ENCODE data around the gene POLN. TPM values are rescaled to one million over a fixed set of nuclear protein-coding genes. Genes with fewer than 3 reads are reported as not detected.

POLN gene
- total RNA-seq, 4 donors from 2014 or later: 0.70 to 6.6 (median 3.2) TPM

DNA sequence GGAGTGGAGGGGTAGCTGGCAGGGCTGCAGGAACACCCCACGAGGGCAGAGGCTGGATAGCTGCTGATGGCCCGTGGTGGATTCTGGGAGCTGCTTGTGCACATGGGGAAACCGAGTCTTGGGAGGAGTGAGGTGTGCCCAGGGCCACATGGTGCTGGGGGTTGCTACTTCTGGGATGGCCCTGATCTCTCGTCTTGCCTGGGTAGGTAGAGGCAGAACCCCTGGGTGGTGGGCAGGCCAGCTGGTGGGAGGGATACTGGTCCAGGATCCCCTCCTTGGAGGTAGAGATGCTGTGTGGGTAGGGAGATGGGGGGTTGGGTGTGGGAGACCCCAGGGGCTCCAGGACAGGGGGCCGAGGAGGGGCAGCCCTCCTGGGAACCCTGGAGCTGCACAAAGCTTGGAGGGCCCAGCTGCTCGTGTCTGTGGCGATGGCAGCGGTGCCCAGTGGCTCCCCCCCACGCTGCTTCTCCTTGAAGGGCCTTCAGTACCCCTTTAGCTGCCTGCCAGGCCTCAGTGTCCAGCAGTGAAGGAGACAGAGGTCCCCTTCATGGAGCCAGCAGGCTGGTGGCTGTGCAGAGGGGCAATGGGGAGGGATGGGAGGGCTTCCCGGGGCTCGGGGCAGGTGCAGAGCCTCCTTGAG, 179.6 kb downstream of the POLN start:
- TF ChIP-seq, protein P1, sequence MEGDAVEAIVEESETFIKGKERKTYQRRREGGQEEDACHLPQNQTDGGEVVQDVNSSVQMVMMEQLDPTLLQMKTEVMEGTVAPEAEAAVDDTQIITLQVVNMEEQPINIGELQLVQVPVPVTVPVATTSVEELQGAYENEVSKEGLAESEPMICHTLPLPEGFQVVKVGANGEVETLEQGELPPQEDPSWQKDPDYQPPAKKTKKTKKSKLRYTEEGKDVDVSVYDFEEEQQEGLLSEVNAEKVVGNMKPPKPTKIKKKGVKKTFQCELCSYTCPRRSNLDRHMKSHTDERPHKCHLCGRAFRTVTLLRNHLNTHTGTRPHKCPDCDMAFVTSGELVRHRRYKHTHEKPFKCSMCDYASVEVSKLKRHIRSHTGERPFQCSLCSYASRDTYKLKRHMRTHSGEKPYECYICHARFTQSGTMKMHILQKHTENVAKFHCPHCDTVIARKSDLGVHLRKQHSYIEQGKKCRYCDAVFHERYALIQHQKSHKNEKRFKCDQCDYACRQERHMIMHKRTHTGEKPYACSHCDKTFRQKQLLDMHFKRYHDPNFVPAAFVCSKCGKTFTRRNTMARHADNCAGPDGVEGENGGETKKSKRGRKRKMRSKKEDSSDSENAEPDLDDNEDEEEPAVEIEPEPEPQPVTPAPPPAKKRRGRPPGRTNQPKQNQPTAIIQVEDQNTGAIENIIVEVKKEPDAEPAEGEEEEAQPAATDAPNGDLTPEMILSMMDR (IDR thresholded peaks at IDR 0.05): no peak
- no peak for TF ChIP-seq POLR2A (IDR thresholded peaks at IDR 0.05)
- H3K4me3 ChIP-seq: no peak overlapping the region
- H3K36me3 ChIP-seq: no peaks in the 10 kb centered on the region
- no peak for DNase-seq
- H3K4me1 ChIP-seq: peaks cover 0 to 21% (median 9%) of the 10 kb centered on the region in 4 donors
- H3K9me3 ChIP-seq: no peaks in the 10 kb centered on the region
- no peak overlapping the region for H3K27ac ChIP-seq
- H3K27me3 ChIP-seq: peaks cover 0 to 26% of the 10 kb centered on the region in 2 donors

DNA sequence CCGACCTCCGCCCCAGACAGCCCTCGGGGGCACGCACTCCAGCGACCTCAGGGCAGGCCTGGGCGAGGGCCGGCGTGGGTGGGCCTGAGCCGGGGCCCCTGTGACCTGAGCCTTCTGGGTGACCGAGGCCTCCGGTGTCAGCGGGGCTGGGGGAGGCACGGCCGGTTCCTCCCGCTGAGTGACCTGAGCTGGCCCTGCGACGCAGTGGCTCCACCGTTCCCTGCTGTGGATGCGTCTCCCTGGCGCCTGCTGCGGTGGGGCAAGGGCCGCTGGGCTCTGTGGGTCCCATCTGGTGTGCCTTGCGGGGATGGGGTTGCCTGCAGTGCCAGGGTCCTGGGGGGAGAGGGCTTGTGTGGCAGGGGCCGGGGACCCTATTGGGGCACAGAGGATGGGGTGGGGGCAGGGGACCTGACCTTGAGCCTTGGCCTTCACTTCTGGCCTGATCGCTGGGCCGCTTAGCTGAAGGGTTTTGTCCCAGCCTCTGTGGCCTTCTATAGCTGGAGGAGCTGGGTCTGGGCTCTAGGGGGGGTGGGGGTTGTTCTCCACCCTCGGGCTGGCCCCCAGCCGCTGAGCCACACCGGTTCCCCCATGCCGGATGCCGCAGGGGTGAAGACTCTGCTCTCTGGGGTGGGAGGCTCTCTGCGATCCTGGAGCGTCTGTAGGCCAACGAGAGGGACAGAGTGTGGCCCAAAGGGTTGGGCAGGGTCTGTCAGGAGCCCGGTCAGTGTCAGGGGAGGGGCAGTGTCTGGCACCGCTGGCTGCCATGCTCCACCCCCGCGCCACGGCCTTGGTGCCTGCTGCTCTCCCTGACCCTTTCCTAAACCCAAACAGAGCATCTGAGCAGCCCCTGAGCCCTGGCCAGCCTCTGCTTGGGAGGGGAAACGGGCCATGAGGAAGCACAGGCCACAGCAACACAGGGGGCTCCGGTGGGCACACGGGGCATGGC, 180.5 kb downstream of the POLN start:
- Histone ChIP-seq H3K9me3 (no peaks in the 10 kb centered on the region), H3K4me3 (no peak overlapping the region), H3K4me1 (peaks cover 0 to 21% (median 9%) of the 10 kb centered on the region in 4 donors), H3K36me3 (no peaks in the 10 kb centered on the region), H3K27me3 (peaks cover 0 to 26% of the 10 kb centered on the region in 2 donors), H3K27ac (no peak overlapping the region)
- no peak for TF ChIP-seq POLR2A (IDR thresholded peaks at IDR 0.05)
- TF ChIP-seq, protein P1 (IDR thresholded peaks at IDR 0.05): no peak
- DNase-seq: no peak

DNA sequence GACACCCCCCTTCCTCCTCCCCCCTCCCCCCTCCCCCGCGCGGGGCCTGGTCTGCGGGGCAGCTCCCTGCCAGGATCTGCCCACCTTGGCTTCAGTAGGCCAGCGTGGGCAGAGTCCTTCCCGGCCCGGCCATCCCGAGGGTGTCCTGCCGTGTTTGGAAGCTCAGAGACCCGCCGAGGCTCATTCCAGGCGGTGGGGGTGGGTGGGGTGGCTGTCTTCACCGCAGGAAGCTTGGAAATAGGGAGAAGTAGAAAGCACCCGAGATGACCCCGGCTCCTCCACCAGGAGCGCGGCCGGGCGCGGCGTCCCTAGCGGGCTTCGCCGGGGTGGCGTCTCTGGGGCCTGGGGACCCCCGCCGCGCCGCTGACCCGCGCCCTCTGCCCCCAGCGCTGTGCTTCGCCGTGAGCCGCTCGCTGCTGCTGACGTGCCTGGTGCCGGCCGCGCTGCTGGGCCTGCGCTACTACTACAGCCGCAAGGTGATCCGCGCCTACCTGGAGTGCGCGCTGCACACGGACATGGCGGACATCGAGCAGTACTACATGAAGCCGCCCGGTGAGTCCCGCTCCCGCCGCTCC, 181.2 kb downstream of the POLN start:
- DNase-seq: no peak
- TF ChIP-seq, protein P1 (IDR thresholded peaks at IDR 0.05): peak in 1 of 6 experiments; percentile 4
- TF ChIP-seq POLR2A (IDR thresholded peaks at IDR 0.05): no peak
- no peaks in the 10 kb centered on the region for H3K36me3 ChIP-seq
- peaks cover 0 to 21% (median 9%) of the 10 kb centered on the region in 4 donors for H3K4me1 ChIP-seq
- no peaks in the 10 kb centered on the region for H3K9me3 ChIP-seq
- H3K27ac ChIP-seq: no peak overlapping the region
- no peak overlapping the region for H3K4me3 ChIP-seq
- peaks cover 0 to 26% of the 10 kb centered on the region in 2 donors for H3K27me3 ChIP-seq

DNA sequence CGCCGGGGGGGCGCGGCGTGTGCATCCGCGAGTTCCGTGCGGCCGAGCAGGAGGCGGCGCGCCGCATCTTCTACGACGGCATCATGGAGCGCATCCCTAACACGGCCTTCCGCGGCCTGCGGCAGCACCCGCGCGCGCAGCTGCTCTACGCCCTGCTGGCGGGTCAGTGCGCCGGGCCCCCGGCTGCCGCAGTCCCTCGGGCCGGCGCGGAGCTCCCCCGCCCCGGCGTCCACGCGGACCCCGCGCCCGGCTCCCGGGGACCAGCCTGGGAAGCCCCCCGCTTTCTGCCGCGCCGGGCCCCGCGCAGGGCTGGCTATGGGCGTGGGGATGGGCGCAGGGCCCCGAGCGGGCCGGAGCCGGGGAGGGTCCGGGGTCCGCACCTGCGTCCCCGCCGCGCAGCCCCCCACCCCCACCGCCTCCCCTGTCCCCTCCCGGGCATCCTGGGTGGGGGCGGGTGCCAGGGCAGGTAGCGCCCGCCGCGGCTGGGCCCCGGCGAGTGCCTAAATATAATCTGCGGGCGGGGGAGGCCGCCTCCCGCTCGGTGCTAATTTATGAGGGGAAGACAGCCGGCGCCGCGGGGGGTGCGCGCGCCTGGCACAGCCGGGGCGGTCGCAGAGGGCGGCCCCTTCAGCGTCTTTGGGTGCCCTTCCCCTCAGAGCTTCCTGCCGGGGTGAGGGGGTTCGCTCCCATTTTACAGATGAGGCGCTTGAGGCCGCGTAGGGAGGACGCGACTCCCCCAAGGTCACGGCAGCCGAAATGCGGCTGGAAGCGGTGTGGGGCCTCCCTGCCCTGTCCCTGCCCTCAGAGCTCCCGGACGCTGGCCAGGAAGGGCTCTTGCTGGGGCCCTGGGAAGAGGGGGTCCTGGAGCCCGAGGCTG, 182.0 kb downstream of the POLN start:
- Histone ChIP-seq H3K27ac (no peak overlapping the region), H3K27me3 (peaks cover 0 to 26% of the 10 kb centered on the region in 2 donors), H3K36me3 (no peaks in the 10 kb centered on the region), H3K4me3 (peak overlapping the region in 3 of 4 donors; percentile 22 to 37 (median 37)), H3K9me3 (no peaks in the 10 kb centered on the region), H3K4me1 (peaks cover 0 to 21% (median 9%) of the 10 kb centered on the region in 4 donors)
- DNase-seq: no peak
- TF ChIP-seq, protein P1 (IDR thresholded peaks at IDR 0.05): no peak
- no peak for TF ChIP-seq POLR2A (IDR thresholded peaks at IDR 0.05)
